Thyroid gland (tissue), 4 donors: ENCODE results near the gene EEFSEC.

Experiments
- CTCF ChIP-seq, 6 experiments: fragments of 200-600 bp in 3 of 6; fragments of 450-650 bp in 3 of 6; sonication (generic) in 3 of 6; IDR thresholded peaks; one replicate each; pipeline ENCODE4 v1.5.1; 2016 to 2019; ENCODE audit warnings: antibody characterized with exemption in 6 of 6, mild to moderate bottlenecking in 2 of 6, inconsistent platforms in 1 of 6, moderate library complexity in 1 of 6
- POLR2A ChIP-seq, 2 donors: fragments of 450-650 bp; IDR thresholded peaks; one replicate each; pipeline ENCODE4 v1.6.1; 2017; ENCODE audit warnings: antibody characterized with exemption in 2 of 2, mild to moderate bottlenecking in 2 of 2, moderate library complexity in 1 of 2

- TF ChIP-seq POLR2A (IDR thresholded peaks at IDR 0.05) (no peak), CTCF (IDR thresholded peaks at IDR 0.05) (no peak)
Measured at GRCh38 chr3:128425142-128425845, 272.0 kb downstream of the EEFSEC start.
